ENCODE measurements around the gene NOL3. TPM values are rescaled to one million over a fixed set of nuclear protein-coding genes. Genes with fewer than 3 reads are reported as not detected.
A peak's percentile ranks its signal among the peaks of the same experiment; 100 is the strongest.

NOL3 gene
- total RNA-seq, 1 experiment from 2014 or later = 58.9 TPM

DNA sequence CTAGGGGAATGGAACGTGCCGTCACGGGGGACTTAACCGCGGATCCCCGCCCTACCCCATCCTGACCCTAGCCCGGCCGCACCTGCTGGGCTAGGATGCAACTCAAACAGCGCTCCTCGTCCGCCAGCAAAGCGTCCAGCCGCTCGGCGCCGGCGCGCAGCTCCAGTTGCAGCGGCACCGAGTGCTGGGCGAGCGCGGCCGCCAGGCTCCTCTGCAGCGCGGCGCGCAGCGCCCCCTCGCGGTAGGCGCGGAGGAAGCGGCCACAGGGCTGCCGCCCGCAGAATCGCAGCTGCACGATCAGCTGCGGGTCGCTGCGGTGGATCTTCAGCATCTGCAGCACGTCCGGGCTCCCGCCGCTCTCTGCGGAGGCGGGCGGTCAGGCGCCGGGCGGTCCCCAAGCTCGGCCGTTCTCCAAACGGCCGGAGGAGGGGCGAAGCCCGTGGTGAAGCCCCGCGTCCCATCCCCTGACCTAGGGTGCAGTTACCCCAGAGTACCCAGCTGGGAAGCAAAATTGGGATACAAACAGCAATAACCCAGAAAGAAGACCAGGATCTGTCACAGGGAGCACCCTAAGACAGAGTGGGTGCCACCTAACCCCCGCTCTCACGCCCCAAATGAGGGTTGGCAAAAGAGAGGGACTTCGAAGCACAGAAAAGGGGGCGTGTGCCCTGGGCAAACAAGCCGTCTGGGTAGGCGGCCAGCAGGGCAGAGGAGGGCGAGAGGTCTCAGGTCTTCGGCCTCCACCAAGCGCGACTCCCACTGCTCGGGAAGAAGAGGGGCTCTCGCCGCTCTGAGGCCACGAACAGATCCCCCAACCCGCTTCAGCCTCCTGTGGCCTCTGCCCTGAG lies 14.8 kb upstream of the NOL3 start:
- DNase-seq (ENCODE audit: low read depth) = peak; percentile 63

DNA sequence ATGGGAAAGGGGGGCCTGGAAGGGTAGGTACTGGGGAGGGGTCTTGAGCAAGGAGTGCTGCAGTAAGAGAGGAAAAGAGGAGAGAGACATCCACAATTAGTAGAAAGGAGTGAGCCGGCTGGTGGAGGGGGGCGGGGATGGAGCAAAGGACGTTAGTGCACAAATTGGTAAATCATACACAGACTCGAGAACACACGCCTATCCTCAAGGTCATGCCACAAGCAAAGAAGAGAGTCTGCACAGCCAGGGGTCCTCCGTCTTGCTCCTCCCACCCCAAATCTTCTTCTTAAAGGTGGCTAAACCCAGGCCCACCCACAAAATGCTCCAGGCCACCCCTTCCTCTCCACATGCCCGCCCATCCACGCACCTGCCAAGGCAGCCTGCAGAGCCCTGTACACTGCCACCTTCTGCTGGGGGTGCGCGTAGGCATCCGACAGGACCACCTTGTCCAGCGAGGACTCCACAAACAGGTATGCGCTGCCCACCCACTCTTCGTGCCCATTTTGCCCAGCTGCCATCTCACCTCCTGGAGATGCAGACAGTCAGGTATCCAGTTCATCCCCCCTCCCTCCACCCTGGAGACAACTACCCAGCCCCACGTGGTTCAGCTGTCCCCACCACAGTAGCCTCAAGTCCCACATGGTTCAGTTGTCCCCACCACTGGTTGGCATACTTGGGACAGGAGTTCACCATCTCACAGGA lies 14.0 kb upstream of the NOL3 start:
- no peak for DNase-seq (ENCODE audit: low read depth)

DNA sequence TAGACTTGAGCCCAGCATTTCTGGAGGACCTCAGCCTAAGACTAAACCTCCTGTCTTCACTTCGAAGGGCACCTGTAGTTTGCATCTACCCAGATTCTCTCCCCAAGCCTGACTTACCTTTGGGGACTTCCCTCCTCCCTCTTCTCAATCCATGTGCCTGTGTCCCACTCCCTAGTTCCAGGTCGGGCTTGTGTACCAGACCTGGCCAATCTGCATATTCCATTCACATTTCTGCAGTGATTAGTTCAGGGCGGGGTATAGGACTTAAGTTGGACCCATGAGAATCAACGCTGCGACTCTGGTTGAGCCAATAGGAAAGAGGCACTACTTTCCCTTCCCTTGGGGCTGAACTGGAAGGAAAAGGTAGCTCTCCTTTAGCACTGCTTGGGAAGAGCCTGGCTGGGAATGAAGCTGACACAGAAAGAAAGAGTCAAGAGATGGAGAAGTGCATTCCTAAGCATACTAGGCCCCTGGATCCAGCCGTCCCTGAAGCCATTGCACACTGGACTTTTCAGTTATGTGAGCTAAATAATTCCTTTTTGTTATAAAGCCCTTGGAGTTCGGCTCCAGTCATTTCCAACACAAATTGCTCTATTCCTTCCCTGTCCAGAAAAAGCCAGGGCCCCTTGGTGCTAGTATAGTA lies 13.1 kb upstream of the NOL3 start:
- no peak for DNase-seq (ENCODE audit: low read depth)

DNA sequence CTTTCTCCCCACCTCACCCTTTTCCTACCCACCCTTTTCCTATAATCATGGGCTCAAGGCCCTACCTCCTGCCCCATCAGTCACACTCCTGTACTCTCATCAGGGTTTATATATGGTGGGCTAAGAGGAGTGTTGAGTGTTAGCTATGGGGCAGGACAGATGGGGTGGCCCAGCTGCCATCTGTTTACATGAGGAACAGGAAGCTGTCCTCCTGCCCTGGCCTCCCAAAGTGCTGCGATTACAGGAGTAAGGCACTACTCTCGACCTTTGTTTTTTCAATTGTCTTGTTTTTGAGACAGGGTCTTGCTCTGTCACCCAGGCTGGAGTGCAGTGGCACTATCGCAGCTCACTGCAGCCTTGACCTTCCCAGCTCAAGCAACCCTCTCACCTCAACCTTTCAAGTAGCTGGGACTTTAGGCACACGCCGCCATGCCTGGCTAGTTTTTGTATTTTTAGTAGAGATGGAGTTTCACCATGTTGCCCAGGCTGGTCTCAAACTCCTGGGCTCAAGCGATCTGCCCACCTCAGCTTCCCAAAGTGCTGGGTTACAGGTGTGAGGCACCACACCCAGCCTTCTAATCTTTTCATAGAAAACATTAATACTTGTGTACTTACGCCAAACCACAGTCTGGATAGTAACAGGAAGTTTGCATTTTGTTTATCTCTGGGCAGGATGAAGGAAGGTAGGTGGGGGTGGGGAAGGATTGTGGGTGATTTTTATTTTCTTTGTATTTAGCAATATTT lies 12.3 kb upstream of the NOL3 start:
- no peak for DNase-seq (ENCODE audit: low read depth)

DNA sequence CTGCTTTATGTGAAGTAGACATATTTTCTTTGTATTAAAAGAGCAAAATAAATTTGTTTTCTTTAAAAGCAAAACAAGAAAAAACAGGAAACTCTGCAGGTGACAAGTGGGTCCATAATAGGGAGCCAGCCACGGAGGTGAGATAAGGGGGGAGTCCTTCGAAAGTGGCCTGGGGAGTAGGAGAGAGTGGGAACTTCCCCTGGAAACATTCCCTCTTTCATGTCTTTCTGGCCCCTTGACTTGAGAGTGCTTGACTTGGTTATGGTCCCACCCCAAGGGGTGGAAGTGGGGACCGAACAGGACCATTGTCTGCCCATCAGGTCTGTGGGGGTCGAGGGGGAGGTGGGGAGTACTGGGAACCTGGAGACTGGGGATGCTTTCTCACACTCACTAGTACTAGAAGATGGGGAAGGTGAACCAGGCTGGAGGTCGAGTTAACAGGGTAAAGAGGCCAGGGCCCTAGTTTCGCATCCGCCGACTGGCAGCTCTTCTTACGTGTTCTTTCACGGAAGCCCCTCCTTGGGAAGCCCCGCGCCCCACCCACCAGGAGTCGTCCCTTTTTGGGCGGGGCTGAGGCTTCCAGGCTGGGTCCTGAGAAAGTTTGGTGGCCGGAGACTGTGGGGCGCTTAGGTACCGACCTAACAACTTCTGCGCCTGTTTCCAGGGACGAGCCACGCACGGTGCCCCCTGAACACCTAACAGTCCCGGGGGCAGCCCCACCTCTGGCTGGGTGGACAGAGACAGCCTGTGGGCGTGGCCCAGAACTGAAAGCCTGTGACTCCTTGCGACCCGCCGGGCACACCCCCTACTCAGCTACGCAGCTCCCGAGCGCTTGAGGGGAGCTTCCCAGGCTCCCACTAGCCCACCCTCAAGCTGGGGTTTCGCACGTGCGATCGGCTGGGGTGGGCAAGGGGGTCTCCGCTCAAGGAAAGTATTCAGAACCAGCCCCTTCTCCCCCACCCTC lies 11.4 kb upstream of the NOL3 start:
- peak; percentile 28 for DNase-seq (ENCODE audit: low read depth)

DNA sequence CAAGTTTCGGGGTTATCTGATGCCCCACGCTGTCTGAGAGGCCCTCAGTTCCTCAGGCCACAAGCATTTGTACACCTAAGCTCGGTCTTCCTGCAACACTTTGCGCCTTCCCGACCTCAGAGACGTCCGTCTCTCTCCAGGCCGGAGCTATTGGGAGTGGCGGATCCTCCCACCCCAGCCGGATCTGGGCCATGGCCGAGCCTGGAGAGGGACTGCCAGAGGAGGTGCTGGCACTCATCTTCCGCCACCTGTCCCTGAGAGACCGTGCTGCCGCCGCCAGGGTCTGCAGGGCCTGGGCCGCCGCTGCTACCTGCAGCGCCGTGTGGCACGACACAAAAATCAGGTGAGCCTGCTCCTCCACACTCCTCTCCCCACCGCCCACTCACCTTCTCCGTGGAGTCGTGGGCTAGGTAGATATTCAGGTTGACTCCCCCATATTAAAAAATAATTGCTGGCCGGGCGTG lies 8.7 kb upstream of the NOL3 start:
- DNase-seq (ENCODE audit: low read depth) = no peak

DNA sequence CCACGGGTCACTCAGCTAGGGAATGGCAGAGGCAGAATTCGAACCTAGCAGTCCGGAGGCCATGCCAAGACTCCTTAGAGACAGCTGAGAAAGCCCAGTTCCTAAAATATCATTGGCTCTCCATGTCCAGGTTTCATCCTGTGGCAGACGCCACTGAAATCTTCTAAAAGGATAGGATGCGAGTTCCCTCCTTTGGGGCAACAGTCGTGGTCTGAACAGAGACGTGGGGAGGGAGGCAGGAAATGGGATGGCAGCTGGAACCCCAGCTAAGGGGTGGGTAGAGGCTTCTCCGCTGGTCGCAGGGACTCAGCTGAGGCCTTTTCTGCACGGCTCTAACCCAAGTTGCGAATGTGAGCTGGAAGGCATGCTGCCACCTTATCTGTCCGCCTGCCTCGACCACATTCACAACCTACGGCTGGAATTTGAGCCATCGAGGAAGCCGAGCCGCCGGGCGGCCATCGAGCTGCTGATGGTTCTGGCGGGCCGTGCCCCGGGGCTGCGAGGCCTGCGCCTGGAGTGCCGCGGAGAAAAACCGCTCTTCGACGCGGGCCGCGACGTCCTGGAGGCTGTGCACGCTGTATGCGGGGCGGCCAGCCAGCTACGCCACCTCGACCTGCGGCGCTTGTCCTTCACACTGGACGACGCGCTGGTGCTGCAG lies 7.7 kb upstream of the NOL3 start:
- DNase-seq (ENCODE audit: low read depth) = no peak

DNA sequence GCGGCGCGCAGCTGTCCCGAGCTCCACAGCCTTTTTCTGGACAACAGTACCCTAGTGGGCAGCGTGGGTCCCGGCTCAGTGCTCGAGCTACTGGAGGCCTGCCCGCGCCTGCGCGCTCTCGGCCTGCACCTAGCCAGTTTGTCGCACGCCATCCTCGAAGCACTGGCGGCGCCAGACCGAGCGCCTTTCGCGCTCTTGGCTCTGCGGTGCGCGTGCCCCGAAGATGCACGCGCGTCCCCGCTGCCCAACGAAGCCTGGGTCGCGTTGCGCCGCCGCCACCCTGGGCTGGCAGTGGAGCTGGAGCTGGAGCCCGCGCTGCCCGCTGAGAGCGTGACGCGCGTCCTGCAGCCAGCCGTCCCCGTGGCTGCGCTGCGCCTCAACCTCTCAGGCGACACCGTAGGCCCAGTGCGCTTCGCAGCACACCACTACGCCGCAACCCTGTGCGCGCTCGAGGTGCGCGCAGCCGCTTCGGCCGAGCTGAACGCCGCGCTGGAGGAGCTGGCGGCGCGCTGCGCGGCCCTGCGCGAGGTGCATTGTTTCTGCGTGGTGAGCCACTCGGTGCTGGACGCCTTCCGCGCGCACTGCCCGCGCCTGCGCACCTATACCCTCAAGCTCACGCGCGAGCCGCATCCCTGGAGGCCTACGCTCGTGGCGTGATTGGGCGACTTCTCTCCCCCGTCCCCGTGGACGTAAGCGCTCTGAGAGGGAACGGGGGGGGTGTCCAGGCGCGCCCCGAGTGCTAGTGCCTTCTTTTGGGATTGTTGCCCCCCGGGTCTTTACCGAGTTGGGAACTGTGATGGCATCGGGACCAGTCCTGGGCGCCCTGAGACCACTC lies 7.0 kb upstream of the NOL3 start:
- DNase-seq (ENCODE audit: low read depth) = peak; percentile 56

DNA sequence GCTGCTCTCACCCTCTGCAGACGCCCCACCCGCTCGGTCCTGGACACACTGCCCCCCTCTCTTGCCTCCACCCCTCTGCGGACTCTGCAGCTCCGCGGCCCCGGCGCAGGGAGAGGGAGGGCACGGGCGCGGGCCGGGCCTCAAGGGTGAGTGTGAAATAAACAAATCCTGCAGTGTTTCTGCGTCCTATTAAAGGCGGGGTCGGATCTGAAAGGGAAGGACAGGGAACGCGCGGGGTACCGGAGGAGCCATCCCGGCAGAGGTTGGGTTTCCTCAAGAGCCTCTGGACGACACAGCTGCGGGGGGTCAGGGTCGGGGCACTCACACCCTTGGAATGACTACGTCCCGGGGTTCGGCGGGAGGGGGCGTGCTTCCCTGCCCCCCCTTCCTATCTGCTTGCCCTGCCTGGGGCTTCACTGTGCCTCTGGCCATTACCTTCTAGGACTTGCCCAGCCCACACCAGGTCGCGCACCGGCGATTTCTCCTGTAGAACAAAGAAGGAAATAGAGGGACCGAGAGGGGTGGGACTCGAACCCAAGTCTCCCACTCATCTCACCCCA lies 6.3 kb upstream of the NOL3 start:
- peak; percentile 39 for DNase-seq (ENCODE audit: low read depth)

DNA sequence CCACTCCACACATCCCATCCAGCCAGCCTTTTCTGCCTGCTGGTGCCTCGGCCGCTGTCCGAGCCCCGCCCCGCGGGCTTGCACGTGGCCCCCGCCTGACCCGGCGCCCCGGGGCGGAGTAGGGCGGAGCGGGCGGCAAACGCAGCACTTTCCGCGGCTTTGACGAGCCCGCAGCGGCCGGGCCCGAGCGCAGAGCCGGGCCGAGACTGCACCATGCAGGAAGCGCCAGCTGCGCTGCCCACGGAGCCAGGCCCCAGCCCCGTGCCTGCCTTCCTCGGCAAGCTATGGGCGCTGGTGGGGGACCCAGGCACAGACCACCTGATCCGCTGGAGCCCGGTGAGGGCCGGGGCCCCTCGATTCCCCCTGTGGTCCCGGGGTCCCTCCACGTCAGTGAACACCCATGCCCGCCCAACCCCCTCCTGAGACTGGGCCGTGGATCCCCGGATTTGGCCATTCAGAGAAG lies 5.7 kb upstream of the NOL3 start, which contains the start of gene HSF4:
Gene HSF4, plus strand, starts transcription at position 147 of the 463 bp plus-strand sequence. Its CDS starts 67 bp downstream, at position 214.
- no peak for DNase-seq (ENCODE audit: low read depth)

DNA sequence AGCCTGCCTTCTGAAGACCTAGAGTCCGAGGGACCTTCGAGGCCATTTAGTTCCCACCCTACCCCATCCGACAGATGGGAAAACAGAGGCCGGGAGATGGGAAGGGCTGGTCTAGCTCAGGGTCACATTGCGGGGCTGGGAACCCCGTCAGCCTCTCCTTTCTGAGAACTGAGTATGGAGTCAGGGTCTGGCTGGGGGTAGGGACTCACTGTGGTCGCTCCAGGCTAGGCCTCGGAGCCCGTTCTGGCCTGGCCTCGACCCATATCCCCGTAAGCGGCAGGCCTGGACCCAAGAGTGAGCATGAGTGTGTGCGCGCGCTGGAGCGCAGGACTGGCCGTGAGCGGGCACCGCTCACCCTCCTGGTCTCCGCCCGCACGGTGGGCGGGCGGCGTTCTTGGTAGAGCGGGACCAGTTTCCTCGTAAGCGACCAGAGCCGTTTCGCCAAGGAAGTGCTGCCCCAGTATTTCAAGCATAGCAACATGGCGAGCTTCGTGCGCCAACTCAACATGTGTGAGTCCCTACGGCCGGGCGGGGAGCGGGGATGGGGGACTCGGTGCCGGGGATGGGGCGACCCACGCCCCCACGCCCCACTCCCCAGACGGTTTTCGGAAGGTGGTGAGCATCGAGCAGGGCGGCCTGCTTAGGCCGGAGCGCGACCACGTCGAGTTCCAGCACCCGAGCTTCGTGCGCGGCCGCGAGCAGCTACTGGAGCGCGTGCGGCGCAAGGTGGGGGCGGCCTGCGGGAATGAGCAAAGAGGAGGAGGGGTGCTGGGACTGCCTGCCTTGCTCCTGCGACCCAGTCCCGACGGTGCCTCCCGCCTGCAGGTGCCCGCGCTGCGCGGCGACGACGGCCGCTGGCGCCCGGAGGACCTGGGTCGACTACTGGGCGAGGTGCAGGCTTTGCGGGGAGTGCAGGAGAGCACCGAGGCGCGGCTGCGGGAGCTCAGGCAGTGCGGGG lies 4.9 kb upstream of the NOL3 start:
- DNase-seq (ENCODE audit: low read depth) = no peak

DNA sequence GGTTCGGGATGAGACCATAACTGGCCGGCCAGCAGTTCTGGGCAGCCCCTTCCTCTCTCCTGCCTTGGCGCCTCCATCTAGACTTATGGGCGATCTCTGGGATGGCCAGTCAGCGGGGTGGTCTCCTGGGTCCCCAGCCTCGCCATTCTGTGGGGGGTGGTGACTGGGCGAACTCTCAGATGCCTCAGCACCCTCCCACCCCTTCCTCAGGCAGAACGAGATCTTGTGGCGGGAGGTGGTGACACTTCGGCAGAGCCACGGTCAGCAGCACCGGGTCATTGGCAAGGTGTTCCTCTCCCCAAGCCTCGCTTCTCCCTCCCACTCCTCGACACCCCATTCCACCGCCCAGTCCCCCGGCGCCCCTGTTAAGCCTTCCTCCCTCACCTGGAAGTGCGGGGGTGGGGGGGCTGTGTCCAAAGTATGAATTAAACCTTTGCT lies 4.2 kb upstream of the NOL3 start:
- DNase-seq (ENCODE audit: low read depth) = no peak

DNA sequence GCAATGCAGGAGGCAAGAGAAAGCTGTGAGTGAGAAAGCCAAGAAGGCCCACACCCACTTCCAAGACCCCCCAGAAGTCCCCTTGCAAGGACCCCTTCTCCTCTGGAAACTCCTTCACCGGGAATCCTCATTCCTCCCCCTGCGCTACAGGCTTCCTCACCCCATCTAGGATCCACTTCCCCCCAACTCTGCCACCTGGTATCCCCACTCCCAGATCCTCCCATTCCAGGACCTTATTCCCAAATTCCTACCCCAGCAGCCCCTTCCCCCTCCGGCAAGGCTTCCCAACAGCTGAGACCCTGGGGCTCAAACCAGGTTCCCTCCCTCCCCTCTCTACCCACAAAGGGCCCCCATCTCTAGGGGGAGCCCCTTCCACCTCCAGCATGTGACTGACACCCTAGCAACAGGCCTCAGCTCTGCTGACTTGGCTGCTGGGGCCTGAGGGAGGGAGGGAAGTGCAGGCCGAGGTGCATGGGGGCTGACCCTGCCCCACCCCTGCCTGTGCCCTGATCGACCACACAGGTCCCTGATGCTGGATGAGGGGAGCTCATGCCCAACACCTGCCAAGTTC lies 3.7 kb upstream of the NOL3 start:
- DNase-seq (ENCODE audit: low read depth) = no peak

DNA sequence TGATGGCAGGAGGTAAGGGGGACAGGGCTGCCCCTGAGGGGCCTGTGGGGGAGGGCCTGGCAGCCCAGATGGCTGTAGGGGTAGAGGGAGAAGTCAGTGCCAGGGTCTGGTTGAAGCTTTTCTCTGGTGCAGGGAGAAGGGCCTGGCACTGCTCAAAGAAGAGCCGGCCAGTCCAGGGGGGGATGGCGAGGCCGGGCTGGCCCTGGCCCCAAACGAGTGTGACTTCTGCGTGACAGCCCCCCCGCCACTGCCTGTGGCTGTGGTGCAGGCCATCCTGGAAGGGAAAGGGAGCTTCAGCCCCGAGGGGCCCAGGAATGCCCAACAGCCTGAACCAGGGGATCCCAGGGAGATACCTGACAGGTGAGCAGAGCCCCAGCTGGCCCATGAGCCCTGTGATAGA lies 2.8 kb upstream of the NOL3 start:
- no peak for DNase-seq (ENCODE audit: low read depth)

DNA sequence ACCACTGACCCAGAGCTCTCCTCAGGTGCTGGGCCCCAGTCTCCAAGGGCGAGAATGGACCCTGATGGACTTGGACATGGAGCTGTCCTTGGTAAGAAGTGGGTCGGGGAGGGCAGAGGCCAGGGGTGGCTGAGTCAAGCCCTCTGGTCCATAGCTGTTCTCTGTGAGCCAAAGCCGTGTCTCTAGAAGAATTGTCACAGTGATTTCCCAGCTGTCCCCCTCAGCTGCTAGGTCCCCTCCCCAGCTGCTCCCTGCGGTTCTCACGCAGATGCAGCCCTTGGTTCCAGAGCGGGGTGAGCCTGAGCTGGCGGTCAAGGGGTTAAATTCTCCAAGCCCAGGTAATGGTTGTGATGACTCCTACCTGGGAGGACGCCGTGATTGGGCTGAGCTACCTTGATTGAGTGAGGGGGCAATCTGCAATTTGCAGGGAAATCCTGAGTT lies 1.3 kb upstream of the NOL3 start:
- DNase-seq (ENCODE audit: low read depth) = no peak

DNA sequence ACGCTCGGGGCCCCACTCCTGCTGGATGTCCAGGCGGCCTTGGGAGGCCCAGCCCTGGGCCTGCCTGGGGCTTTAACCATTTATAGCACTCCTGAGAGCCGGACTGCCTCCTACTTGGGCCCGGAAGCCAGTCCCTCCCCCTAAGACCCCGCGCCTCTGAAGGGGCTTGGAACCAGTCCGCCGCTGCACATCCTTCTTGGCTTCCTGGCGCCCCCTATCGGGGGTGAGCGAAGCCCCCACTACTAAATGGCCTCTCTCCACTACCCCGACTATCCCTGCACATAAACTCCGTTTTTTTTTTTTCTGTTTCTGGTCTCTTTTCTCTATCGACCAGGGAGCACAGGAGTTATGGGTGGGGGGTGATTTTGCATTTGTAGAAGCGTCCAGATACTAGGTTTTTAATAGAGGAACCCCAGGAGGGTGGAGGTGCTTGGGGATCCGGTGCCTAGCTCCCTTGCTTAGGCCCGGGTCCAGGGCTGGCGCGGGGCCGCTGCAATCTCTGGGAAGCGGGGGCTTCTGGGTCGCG lies 633 bp upstream of the NOL3 start:
- DNase-seq (ENCODE audit: low read depth) = no peak
